ENCODE measurements around the gene RAI14. TPM values are rescaled to one million over a fixed set of nuclear protein-coding genes. Genes with fewer than 3 reads are reported as not detected.

RAI14 gene
- total and polyA plus RNA-seq, 2 donors (not counting 1 experiment from before 2014, with no cell fraction given) = 98.7 to 125 TPM

- Histone ChIP-seq H3K9me3 (ENCODE audit: control insufficient read depth, insufficient read depth, low read depth, low read length) (no peaks in the 10 kb centered on the region), H3K79me2 (ENCODE audit: control insufficient read depth, insufficient read depth, low read length) (peaks cover 95% of the 10 kb centered on the region), H3K27ac (ENCODE audit: insufficient read depth, low read length) (peak overlapping the region; percentile 85), H3K4me1 (ENCODE audit: control insufficient read depth, extremely low read depth, insufficient read depth, low read length) (peaks cover 13% of the 10 kb centered on the region), H2AFZ (ENCODE audit: low read length) (no peak overlapping the region), H3K4me2 (ENCODE audit: extremely low read depth, insufficient read depth, low read length) (no peak overlapping the region), H3K4me3 (replicated peaks in 1 of 4; ENCODE audit: control extremely low read depth in 1 of 4, insufficient read depth in 1 of 4, low read depth in 3 of 4, low read length in 4 of 4) (no peak overlapping the region), H3K27me3 (ENCODE audit: control insufficient read depth, insufficient read depth, low read length) (no peaks in the 10 kb centered on the region), H3K36me3 (ENCODE audit: control insufficient read depth, insufficient read depth, low read length) (no peaks in the 10 kb centered on the region), H3K9ac (ENCODE audit: insufficient read depth, low read length) (no peak overlapping the region), H4K20me1 (ENCODE audit: control insufficient read depth, extremely low read depth, insufficient read depth, low read length) (no peaks in the 10 kb centered on the region)
- peak; percentile 66 to 99 for DNase-seq (ENCODE audit: low read depth in 2 of 2)
- no peak for TF ChIP-seq CTCF (conservative IDR thresholded peaks at IDR 0.05 in 1 of 2, IDR thresholded peaks at IDR 0.05 in 1 of 2; ENCODE audit: low read depth in 1 of 2, low read length in 2 of 2)
- TF ChIP-seq EZH2 (IDR thresholded peaks at IDR 0.05; ENCODE audit: low read length, missing control alignments) = no peak
Measured at GRCh38 chr5:34674187-34674586, 18.1 kb downstream of the RAI14 start.

- H2AFZ ChIP-seq (ENCODE audit: low read length) = no peak overlapping the region
- TF ChIP-seq EZH2 (IDR thresholded peaks at IDR 0.05; ENCODE audit: low read length, missing control alignments) (no peak), CTCF (conservative IDR thresholded peaks at IDR 0.05 in 1 of 2, IDR thresholded peaks at IDR 0.05 in 1 of 2; ENCODE audit: low read depth in 1 of 2, low read length in 2 of 2) (no peak)
- H3K27ac ChIP-seq (ENCODE audit: insufficient read depth, low read length) = no peak overlapping the region
- H3K4me1 ChIP-seq (ENCODE audit: control insufficient read depth, extremely low read depth, insufficient read depth, low read length) = peaks cover 11% of the 10 kb centered on the region
- no peaks in the 10 kb centered on the region for H4K20me1 ChIP-seq (ENCODE audit: control insufficient read depth, extremely low read depth, insufficient read depth, low read length)
- H3K79me2 ChIP-seq (ENCODE audit: control insufficient read depth, insufficient read depth, low read length) = peaks cover 95% of the 10 kb centered on the region
- H3K4me2 ChIP-seq (ENCODE audit: extremely low read depth, insufficient read depth, low read length) = no peak overlapping the region
- H3K9me3 ChIP-seq (ENCODE audit: control insufficient read depth, insufficient read depth, low read depth, low read length) = no peaks in the 10 kb centered on the region
- no peak for DNase-seq (ENCODE audit: low read depth in 2 of 2)
- H3K36me3 ChIP-seq (ENCODE audit: control insufficient read depth, insufficient read depth, low read length) = no peaks in the 10 kb centered on the region
- H3K4me3 ChIP-seq (replicated peaks in 1 of 4; ENCODE audit: control extremely low read depth in 1 of 4, insufficient read depth in 1 of 4, low read depth in 3 of 4, low read length in 4 of 4) = no peak overlapping the region
- H3K27me3 ChIP-seq (ENCODE audit: control insufficient read depth, insufficient read depth, low read length) = no peaks in the 10 kb centered on the region
- no peak overlapping the region for H3K9ac ChIP-seq (ENCODE audit: insufficient read depth, low read length)
Measured at GRCh38 chr5:34675857-34676256, 19.7 kb downstream of the RAI14 start.

GRCh38 chr5:34676416-34676815 lies 20.3 kb downstream of the RAI14 start:
- Histone ChIP-seq H3K27ac (ENCODE audit: insufficient read depth, low read length) (no peak overlapping the region), H3K4me3 (replicated peaks in 1 of 4; ENCODE audit: control extremely low read depth in 1 of 4, insufficient read depth in 1 of 4, low read depth in 3 of 4, low read length in 4 of 4) (no peak overlapping the region), H3K4me2 (ENCODE audit: extremely low read depth, insufficient read depth, low read length) (no peak overlapping the region), H3K9me3 (ENCODE audit: control insufficient read depth, insufficient read depth, low read depth, low read length) (no peaks in the 10 kb centered on the region), H2AFZ (ENCODE audit: low read length) (no peak overlapping the region), H3K9ac (ENCODE audit: insufficient read depth, low read length) (no peak overlapping the region), H4K20me1 (ENCODE audit: control insufficient read depth, extremely low read depth, insufficient read depth, low read length) (no peaks in the 10 kb centered on the region), H3K79me2 (ENCODE audit: control insufficient read depth, insufficient read depth, low read length) (peaks cover 95% of the 10 kb centered on the region), H3K36me3 (ENCODE audit: control insufficient read depth, insufficient read depth, low read length) (no peaks in the 10 kb centered on the region), H3K27me3 (ENCODE audit: control insufficient read depth, insufficient read depth, low read length) (no peaks in the 10 kb centered on the region), H3K4me1 (ENCODE audit: control insufficient read depth, extremely low read depth, insufficient read depth, low read length) (peaks cover 11% of the 10 kb centered on the region)
- no peak for TF ChIP-seq CTCF (conservative IDR thresholded peaks at IDR 0.05 in 1 of 2, IDR thresholded peaks at IDR 0.05 in 1 of 2; ENCODE audit: low read depth in 1 of 2, low read length in 2 of 2)
- no peak for TF ChIP-seq EZH2 (IDR thresholded peaks at IDR 0.05; ENCODE audit: low read length, missing control alignments)
- peak in 1 of 2 donors; percentile 80 for DNase-seq (ENCODE audit: low read depth in 2 of 2)
